Testis (tissue), 3 donors: Measurements from ENCODE around the gene CACTIN. TPM values are rescaled to one million over a fixed set of nuclear protein-coding genes. Genes with fewer than 3 reads are reported as not detected.
A peak's percentile ranks its signal among the peaks of the same experiment; 100 is the strongest.

Source experiments
- DNase-seq: peaks from one replicate; pipeline ENCODE4 v3.0.0-alpha.2; 2019
- H3K27ac ChIP-seq, 2 donors: fragments of 200-600 bp; sonication (generic); one replicate each; pipeline ENCODE4 v1.5.1; 2019
- H3K27me3 ChIP-seq: fragments of 200-600 bp; sonication (generic); one replicate; pipeline ENCODE4 v1.5.1; 2019
- H3K36me3 ChIP-seq: fragments of 200-600 bp; sonication (generic); one replicate; pipeline ENCODE4 v1.5.1; 2017; ENCODE audit warnings: low read depth; ENCODE audit errors: missing control alignments
- H3K4me1 ChIP-seq: fragments of 200-600 bp; sonication (generic); one replicate; pipeline ENCODE4 v1.5.1; 2019
- H3K4me3 ChIP-seq, 2 donors: fragments of 200-600 bp; sonication (generic); one replicate each; pipeline ENCODE4 v1.5.1; 2017 to 2019
- H3K9me3 ChIP-seq: fragments of 200-600 bp; sonication (generic); one replicate; pipeline ENCODE4 v1.5.1; 2017
- POLR2A ChIP-seq: fragments of 450-650 bp; IDR thresholded peaks from one replicate; pipeline ENCODE4 v1.6.1; 2017; ENCODE audit warnings: antibody characterized with exemption, mild to moderate bottlenecking, moderate library complexity
- WGBS, 2 donors: methylation state at CpG; one replicate each; pipeline ENCODE4 v1.1.5; 2018; 5-methylcytosine and 5-hydroxymethylcytosine counted together
- intact Hi-C: fragments of 100-400 bp; cut with DNase I; formaldehyde crosslinking; loops from one replicate; pipeline ENCODE4 v1.15.1; 2023; ENCODE audit warnings: low total_unique reads
- polyA plus RNA-seq: library from polyadenylated mRNA; stranded (reverse); fragments of 350-450 nt; fragmentation: Illumina TruSeq; extraction: RNeasy Lipid Tissue Mini Kit (QIAGEN cat#74804); gene quantifications from one replicate; pipeline ENCODE4 v1.2.3, GENCODE V29; 2014; ENCODE audit warnings: low read depth, low replicate concordance; ENCODE audit not compliant: insufficient read depth
- total RNA-seq, 2 donors: library from RNA; depleted of rRNA; stranded (reverse); fragments of >200 nt; gene quantifications; one replicate each; pipeline ENCODE4 v1.2.3, GENCODE V29; 2016
- TF ChIP-seq, protein P1 (sequence below), 3 experiments: fragments of 450-650 bp in 2 of 3; fragments of 200-600 bp in 1 of 3; sonication (generic) in 1 of 3; IDR thresholded peaks; one replicate each; pipeline ENCODE4 v1.5.1; 2016 to 2019; ENCODE audit warnings: antibody characterized with exemption in 3 of 3, mild to moderate bottlenecking in 2 of 3, moderate library complexity in 1 of 3

Gene CACTIN
- total and polyA plus RNA-seq, 3 donors from 2014 or later, result 26.9 to 57.5 (median 52.8) TPM

DNA sequence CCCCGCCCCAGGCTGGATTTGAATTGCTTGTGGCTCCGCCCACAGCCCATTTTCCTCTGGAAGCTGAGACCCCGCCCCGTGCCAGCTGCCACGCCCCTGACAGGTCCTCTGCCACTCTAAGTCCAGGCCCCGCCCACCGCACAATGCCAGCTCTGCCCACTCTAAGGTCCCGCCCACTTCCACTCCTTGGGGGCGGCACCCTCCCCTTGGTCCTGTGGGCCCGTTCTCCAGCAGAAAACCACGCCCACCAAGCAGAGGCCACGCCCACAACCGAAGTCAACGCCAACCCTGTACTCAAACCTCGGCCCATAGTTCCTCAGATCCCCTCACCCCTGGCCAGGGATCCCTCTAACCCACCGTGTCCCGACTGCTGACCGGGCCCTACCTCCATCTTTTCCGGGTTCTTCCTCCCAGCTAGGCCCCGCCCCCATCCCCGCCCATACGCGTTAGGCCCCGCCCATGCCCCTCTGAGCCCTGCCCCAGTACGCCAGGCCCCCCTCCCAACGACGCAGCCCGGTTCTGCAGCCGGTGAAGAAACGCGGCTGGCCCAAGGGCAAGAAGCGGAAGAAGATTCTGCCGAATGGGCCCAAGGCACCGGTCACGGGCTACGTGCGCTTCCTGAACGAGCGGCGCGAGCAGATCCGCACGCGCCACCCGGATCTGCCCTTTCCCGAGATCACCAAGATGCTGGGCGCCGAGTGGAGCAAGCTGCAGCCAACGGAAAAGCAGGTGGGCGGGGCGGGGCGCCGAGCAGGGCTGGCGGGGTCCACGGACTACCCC, 52.5 kb downstream of the CACTIN start:
- H3K27ac ChIP-seq, result peak overlapping the region in 1 of 2 donors; percentile 81
- DNase-seq, result peak; percentile 97
- intact Hi-C loops, result no loop called here
- peak overlapping the region; percentile 83 to 89 for H3K4me3 ChIP-seq
- no peaks in the 10 kb centered on the region for H3K27me3 ChIP-seq
- TF ChIP-seq POLR2A, result no peak
- TF ChIP-seq, protein P1, sequence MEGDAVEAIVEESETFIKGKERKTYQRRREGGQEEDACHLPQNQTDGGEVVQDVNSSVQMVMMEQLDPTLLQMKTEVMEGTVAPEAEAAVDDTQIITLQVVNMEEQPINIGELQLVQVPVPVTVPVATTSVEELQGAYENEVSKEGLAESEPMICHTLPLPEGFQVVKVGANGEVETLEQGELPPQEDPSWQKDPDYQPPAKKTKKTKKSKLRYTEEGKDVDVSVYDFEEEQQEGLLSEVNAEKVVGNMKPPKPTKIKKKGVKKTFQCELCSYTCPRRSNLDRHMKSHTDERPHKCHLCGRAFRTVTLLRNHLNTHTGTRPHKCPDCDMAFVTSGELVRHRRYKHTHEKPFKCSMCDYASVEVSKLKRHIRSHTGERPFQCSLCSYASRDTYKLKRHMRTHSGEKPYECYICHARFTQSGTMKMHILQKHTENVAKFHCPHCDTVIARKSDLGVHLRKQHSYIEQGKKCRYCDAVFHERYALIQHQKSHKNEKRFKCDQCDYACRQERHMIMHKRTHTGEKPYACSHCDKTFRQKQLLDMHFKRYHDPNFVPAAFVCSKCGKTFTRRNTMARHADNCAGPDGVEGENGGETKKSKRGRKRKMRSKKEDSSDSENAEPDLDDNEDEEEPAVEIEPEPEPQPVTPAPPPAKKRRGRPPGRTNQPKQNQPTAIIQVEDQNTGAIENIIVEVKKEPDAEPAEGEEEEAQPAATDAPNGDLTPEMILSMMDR (IDR thresholded peaks at IDR 0.05), result no peak
- H3K4me1 ChIP-seq, result peaks cover 9% of the 10 kb centered on the region
- H3K9me3 ChIP-seq, result no peaks in the 10 kb centered on the region
- 36 to 46% methylated on average over 42 to 55 of the region's 55 CpGs for WGBS, 2 donors
- H3K36me3 ChIP-seq, result no peaks in the 10 kb centered on the region

DNA sequence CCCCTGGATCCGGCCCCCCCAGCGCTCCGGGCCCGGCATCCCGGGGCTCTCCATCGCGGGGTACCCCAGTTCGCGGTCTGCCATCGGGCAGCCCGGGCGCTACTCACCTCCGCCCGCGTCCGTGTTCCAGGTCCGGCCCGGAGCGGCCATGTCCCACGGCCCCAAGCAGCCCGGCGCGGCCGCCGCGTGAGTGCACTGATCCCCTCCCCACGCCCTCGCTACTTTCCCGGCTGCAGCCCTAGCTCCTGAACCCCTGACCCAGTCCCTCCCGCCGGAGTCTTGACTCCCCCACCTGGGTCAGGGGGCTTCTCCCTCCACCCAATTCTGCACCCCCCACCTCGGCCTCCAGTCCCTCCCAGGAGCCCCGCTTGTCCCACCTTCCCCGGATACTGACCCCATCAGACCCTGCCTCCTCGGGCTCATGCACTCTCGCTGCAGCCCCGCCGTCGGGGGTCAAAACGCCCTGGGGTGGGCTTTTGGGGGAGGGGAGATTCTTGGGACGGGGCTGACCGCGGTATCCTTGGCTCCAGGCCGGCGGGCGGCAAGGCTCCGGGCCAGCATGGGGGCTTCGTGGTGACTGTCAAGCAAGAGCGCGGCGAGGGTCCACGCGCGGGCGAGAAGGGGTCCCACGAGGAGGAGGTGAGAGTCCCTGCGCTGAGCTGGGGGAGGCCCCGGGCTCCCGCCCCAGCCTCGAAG, 53.3 kb downstream of the CACTIN start:
- Histone ChIP-seq H3K9me3 (no peaks in the 10 kb centered on the region), H3K4me3 (peak overlapping the region; percentile 83 to 89), H3K27ac (peak overlapping the region; percentile 20 to 81), H3K27me3 (no peaks in the 10 kb centered on the region), H3K36me3 (no peaks in the 10 kb centered on the region), H3K4me1 (peaks cover 9% of the 10 kb centered on the region)
- WGBS, 2 donors, result 1% methylated on average over 19 to 52 of the region's 60 CpGs
- no peak for TF ChIP-seq POLR2A
- TF ChIP-seq, protein P1 (IDR thresholded peaks at IDR 0.05), result no peak
- intact Hi-C loops, result no loop called here
- DNase-seq, result no peak

DNA sequence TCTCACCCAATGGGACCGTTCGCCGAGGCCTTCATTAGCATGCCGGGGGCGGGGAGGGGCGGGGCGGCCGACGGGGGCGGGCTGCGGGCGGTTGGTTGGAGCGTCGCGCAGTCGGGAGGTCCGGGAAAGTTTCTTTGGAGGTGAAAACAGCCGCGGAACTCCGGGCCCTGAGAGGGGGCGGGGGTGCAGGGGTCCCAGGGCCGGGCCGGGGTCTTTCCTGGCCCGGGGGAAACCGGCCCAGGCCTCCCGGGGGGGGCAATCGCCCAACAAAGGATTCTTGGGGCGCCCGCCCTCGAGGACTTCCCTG, 53.8 kb downstream of the CACTIN start, which contains the start of gene HMG20B:
HMG20B (plus strand) TSS at position 90 of the 307 bp plus-strand sequence. CDS start 366 bp downstream, outside the sequence.
- Histone ChIP-seq H3K4me3 (peak within 1 kb of the TSS; percentile 83 to 89), H3K9me3 (no peaks in the 10 kb centered on the region), H3K27ac (peak within 1 kb of the TSS; percentile 20 to 81), H3K27me3 (no peaks in the 10 kb centered on the region), H3K4me1 (peaks cover 9% of the 10 kb centered on the region), H3K36me3 (no peaks in the 10 kb centered on the region)
- DNase-seq, result no peak
- intact Hi-C loops, result no loop called here
- TF ChIP-seq, protein P1 (IDR thresholded peaks at IDR 0.05), result no peak
- no peak for TF ChIP-seq POLR2A
- WGBS, 2 donors, result 1% methylated on average over 28 of the region's 30 CpGs; no CpG with 5 or more reads in 1 of the 2 donors

DNA sequence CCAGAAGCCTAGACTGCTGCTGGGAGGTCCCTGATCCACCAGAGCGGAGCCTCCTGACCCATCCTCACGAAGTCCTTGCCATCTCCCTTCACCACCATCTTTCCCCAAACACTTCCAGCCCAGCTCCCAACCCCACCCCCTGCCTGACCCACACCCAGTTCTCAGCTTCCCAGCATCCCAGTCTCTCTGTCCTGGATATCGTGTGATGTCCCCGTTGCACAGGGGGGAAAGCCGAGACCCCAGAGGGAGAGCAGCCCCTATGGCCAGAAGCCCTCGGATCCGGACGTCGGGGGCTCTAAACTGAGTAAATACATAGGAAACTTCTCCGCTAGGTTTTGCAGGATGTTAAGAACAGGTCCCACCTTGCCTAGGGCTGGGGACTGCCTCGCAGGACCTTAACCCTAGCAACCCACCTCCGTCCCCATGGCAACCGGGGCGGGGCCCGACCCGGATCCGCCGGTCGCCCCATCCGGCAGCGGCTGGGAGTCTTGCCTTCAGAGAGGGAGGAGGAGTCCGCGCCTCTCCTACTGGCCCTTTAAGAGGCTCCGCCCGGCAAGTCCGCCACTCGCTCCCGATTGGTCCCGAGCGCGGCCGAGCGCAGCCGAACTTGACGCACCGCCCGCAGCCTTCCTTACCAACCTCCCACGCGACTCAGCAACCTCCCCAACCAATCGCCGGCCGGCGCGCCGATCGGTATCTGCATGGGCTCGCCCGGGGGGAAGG, 54.3 kb downstream of the CACTIN start:
- Histone ChIP-seq H3K27ac (peak overlapping the region in 1 of 2 donors; percentile 6), H3K36me3 (no peaks in the 10 kb centered on the region), H3K4me1 (peaks cover 9% of the 10 kb centered on the region), H3K27me3 (no peaks in the 10 kb centered on the region), H3K9me3 (no peaks in the 10 kb centered on the region), H3K4me3 (peak overlapping the region; percentile 83 to 89)
- intact Hi-C loops, result no loop called here
- peak; percentile 100 for DNase-seq
- WGBS, 2 donors, result 2 to 7% methylated on average over 6 to 44 of the region's 48 CpGs
- TF ChIP-seq, protein P1 (IDR thresholded peaks at IDR 0.05), result no peak
- TF ChIP-seq POLR2A, result no peak
